Spleen (tissue), 11 donors: ENCODE results near the gene SHQ1. TPM values are rescaled to one million over a fixed set of nuclear protein-coding genes. Genes with fewer than 3 reads are reported as not detected.

Experiments
- DNase-seq: peaks from one replicate; pipeline ENCODE4 v3.0.0-alpha.2; 2020
- H3K27ac ChIP-seq, 8 donors: fragments of 200-600 bp; sonication (generic) in 7 of 8; 1 replicate in 4 of 8; 2 replicates in 4 of 8; pipeline versions ENCODE4 v1.5.0 to v1.8.0; 2016 to 2021; ENCODE audit warnings: inconsistent platforms in 4 of 8, mild to moderate bottlenecking in 4 of 8, moderate library complexity in 1 of 8
- H3K27me3 ChIP-seq, 7 donors: fragments of 200-600 bp; sonication (generic) in 6 of 7; replicated peaks in 1 of 7; 1 replicate in 4 of 7; 2 replicates in 3 of 7; pipeline versions ENCODE4 v1.5.0 to v1.8.0; 2016 to 2021; ENCODE audit warnings: inconsistent platforms in 3 of 7, mild to moderate bottlenecking in 1 of 7
- H3K36me3 ChIP-seq, 6 donors: fragments of 200-600 bp; sonication (generic) in 5 of 6; 1 replicate in 4 of 6; 2 replicates in 2 of 6; pipeline versions ENCODE4 v1.5.0 to v1.8.0; 2016 to 2021; ENCODE audit warnings: inconsistent platforms in 2 of 6
- H3K4me1 ChIP-seq, 6 donors: fragments of 200-600 bp; sonication (generic) in 5 of 6; 1 replicate in 3 of 6; 2 replicates in 3 of 6; pipeline versions ENCODE4 v1.5.0 to v1.8.0; 2016 to 2021; ENCODE audit warnings: inconsistent platforms in 3 of 6
- H3K4me3 ChIP-seq, 8 donors: fragments of 200-600 bp; sonication (generic) in 7 of 8; 1 replicate in 4 of 8; 2 replicates in 4 of 8; pipeline versions ENCODE4 v1.5.0 to v1.8.0; 2016 to 2021; ENCODE audit warnings: inconsistent platforms in 4 of 8, mild to moderate bottlenecking in 4 of 8, moderate library complexity in 2 of 8
- H3K9me3 ChIP-seq, 8 donors: fragments of 200-600 bp; sonication (generic) in 7 of 8; 1 replicate in 4 of 8; 2 replicates in 4 of 8; pipeline versions ENCODE4 v1.5.0 to v1.8.0; 2016 to 2021; ENCODE audit warnings: inconsistent platforms in 4 of 8
- CTCF ChIP-seq, 11 experiments: fragments of 200-600 bp in 7 of 11; fragments of 450-650 bp in 4 of 11; sonication (generic) in 4 of 11; IDR thresholded peaks in 8 of 11; conservative IDR thresholded peaks in 3 of 11; 1 replicate in 7 of 11; 2 replicates in 4 of 11; pipeline versions ENCODE4 v1.4.0 to v1.8.0; 2016 to 2021; ENCODE audit warnings: antibody characterized with exemption in 11 of 11, inconsistent platforms in 4 of 11, mild to moderate bottlenecking in 1 of 11
- POLR2A ChIP-seq, 3 donors: fragments of 450-650 bp; IDR thresholded peaks; one replicate each; pipeline ENCODE4 v1.5.1; 2017; ENCODE audit warnings: antibody characterized with exemption in 3 of 3, mild to moderate bottlenecking in 1 of 3
- POLR2AphosphoS5 ChIP-seq, 3 donors: sonication (generic); formaldehyde crosslinking; IDR thresholded peaks; one replicate each; pipeline ENCODE4 v1.5.1; 2017; ENCODE audit warnings: antibody characterized with exemption in 3 of 3
- WGBS, 5 donors: extraction: QIAGEN DNeasy Blood & Tissue Kit in 3 of 5; methylation state at CpG; one replicate each; pipeline versions ENCODE4 v1.1.5 to v1.1.7; 2013 to 2018; 5-methylcytosine and 5-hydroxymethylcytosine counted together
- intact Hi-C: fragments of 100-400 bp; cut with DNase I; formaldehyde crosslinking; loops from one replicate; pipeline ENCODE4 v1.15.0; 2023; ENCODE audit warnings: low total_unique reads
- polyA plus RNA-seq, 3 donors: library from polyadenylated mRNA; stranded (reverse); fragments of 200-250 nt; gene quantifications; one replicate each; pipeline ENCODE4 v1.2.1, GENCODE V29; 2013
- total RNA-seq, 7 donors: library from RNA; depleted of rRNA in 3 of 7; stranded (reverse); fragments of >200 nt in 3 of 7; fragmentation: NEBNext Ultra II Directional in 4 of 7; extraction: Animal tissue kit (Norgen Biotek cat#: 25700) in 4 of 7; gene quantifications; one replicate each; pipeline versions ENCODE4 v1.1.0 to v1.2.1, GENCODE V29; 2016 to 2021
- donor health status: healthy with polysubstance abuse.
- donor health status: DM: no; HTN: no; CAD: no; lungs with moderate emphysema.
- donor health status: DM: no; HTN: no; CAD: no.
- donor health status: Bipolar disorder and iron deficiency.
- donor health status: healthy.
- donor health status: DM: no; HTN: no; CAD: no.
- donor health status: DM: yes; HTN: yes; CAD: no.

Gene SHQ1
- total and polyA plus RNA-seq, 10 donors, result 6.7 to 28.6 (median 16.7) TPM

GRCh38 chr3:72844436-72844993 lies 3.7 kb downstream of the SHQ1 start:
- DNase-seq, result no peak
- H3K27me3 ChIP-seq, result no peaks in the 10 kb centered on the region
- peaks cover under 1 to 36% (median 28%) of the 10 kb centered on the region in 6 donors for H3K36me3 ChIP-seq
- intact Hi-C loops, result no loop called here
- no peak for TF ChIP-seq CTCF (IDR thresholded peaks at IDR 0.05 in 8 of 11, conservative IDR thresholded peaks at IDR 0.05 in 3 of 11)
- H3K27ac ChIP-seq, result no peak overlapping the region
- H3K9me3 ChIP-seq, result no peaks in the 10 kb centered on the region
- peaks cover 7 to 51% (median 40%) of the 10 kb centered on the region in 6 donors for H3K4me1 ChIP-seq
- WGBS, 5 donors, result 71 to 92% (median 79%) methylated on average over 1 of the region's 1 CpG
- H3K4me3 ChIP-seq, result no peak overlapping the region

GRCh38 chr3:72839057-72839456 lies 9.2 kb downstream of the SHQ1 start:
- DNase-seq, result no peak
- WGBS, 5 donors, result 78 to 92% (median 89%) methylated on average over 3 of the region's 3 CpGs
- intact Hi-C loops, result no loop called here
- Histone ChIP-seq H3K4me1 (peaks cover 0 to 2% (median 0%) of the 10 kb centered on the region in 6 donors), H3K4me3 (no peak overlapping the region), H3K9me3 (no peaks in the 10 kb centered on the region), H3K27me3 (no peaks in the 10 kb centered on the region), H3K36me3 (peaks cover 4 to 91% (median 61%) of the 10 kb centered on the region in 6 donors), H3K27ac (no peak overlapping the region)
- TF ChIP-seq POLR2AphosphoS5 (IDR thresholded peaks at IDR 0.05), result no peak
- TF ChIP-seq CTCF (IDR thresholded peaks at IDR 0.05 in 8 of 11, conservative IDR thresholded peaks at IDR 0.05 in 3 of 11), result no peak
- TF ChIP-seq POLR2A (IDR thresholded peaks at IDR 0.05), result no peak

GRCh38 chr3:72836923-72837322 lies 11.3 kb downstream of the SHQ1 start:
- DNase-seq, result no peak

GRCh38 chr3:72836416-72836815 lies 11.8 kb downstream of the SHQ1 start:
- Histone ChIP-seq H3K4me3 (no peak overlapping the region), H3K36me3 (peaks cover 6 to 100% (median 61%) of the 10 kb centered on the region in 6 donors), H3K9me3 (no peaks in the 10 kb centered on the region), H3K27me3 (no peaks in the 10 kb centered on the region), H3K27ac (no peak overlapping the region), H3K4me1 (no peaks in the 10 kb centered on the region)
- 90 to 100% (median 100%) methylated on average over 1 to 3 of the region's 3 CpGs for WGBS, 5 donors
- TF ChIP-seq POLR2A (IDR thresholded peaks at IDR 0.05), result no peak
- no peak for TF ChIP-seq POLR2AphosphoS5 (IDR thresholded peaks at IDR 0.05)
- no peak for TF ChIP-seq CTCF (IDR thresholded peaks at IDR 0.05 in 8 of 11, conservative IDR thresholded peaks at IDR 0.05 in 3 of 11)
- no peak for DNase-seq
- intact Hi-C loops, result no loop called here

More at GRCh38 chr3:72836923-72837322, 11.3 kb downstream of the SHQ1 start:
- WGBS, 5 donors, result 95 to 99% (median 96%) methylated on average over 3 of the region's 3 CpGs
- Histone ChIP-seq H3K27ac (no peak overlapping the region), H3K4me3 (no peak overlapping the region), H3K27me3 (no peaks in the 10 kb centered on the region), H3K9me3 (no peaks in the 10 kb centered on the region), H3K4me1 (no peaks in the 10 kb centered on the region), H3K36me3 (peaks cover 6 to 100% (median 61%) of the 10 kb centered on the region in 6 donors)
- TF ChIP-seq CTCF (IDR thresholded peaks at IDR 0.05 in 8 of 11, conservative IDR thresholded peaks at IDR 0.05 in 3 of 11) (no peak), POLR2AphosphoS5 (IDR thresholded peaks at IDR 0.05) (no peak), POLR2A (IDR thresholded peaks at IDR 0.05) (no peak)
- intact Hi-C loops, result no loop called here
